ENCODE results near the gene PTPRM. TPM values are rescaled to one million over a fixed set of nuclear protein-coding genes. Genes with fewer than 3 reads are reported as not detected.

The PTPRM gene
- total RNA-seq, 1 donor from 2014 or later = 10.7 TPM

- H3K9me3 Mint-ChIP-seq = peaks cover 24% of the 10 kb centered on the region
- H3K27me3 Mint-ChIP-seq (ENCODE audit: insufficient read depth) = no peaks in the 10 kb centered on the region
- no peaks in the 10 kb centered on the region for H3K4me1 Mint-ChIP-seq (ENCODE audit: low read depth)
- no peak overlapping the region for H3K27ac Mint-ChIP-seq
- intact Hi-C loops (cut with micrococcal nuclease) = no loop called here
- no peaks in the 10 kb centered on the region for H3K36me3 Mint-ChIP-seq (ENCODE audit: low read depth)
- H3K4me3 Mint-ChIP-seq = no peak overlapping the region
- DNase-seq (ENCODE audit: low spot score) = no peak
Observed at GRCh38 chr18:7813131-7813530, 246.0 kb downstream of the PTPRM start.

- H3K9me3 Mint-ChIP-seq = peaks cover 24% of the 10 kb centered on the region
- H3K36me3 Mint-ChIP-seq (ENCODE audit: low read depth) = no peaks in the 10 kb centered on the region
- H3K4me1 Mint-ChIP-seq (ENCODE audit: low read depth) = no peaks in the 10 kb centered on the region
- no peaks in the 10 kb centered on the region for H3K27me3 Mint-ChIP-seq (ENCODE audit: insufficient read depth)
- H3K4me3 Mint-ChIP-seq = no peak overlapping the region
- intact Hi-C loops (cut with micrococcal nuclease) = no loop called here
- no peak overlapping the region for H3K27ac Mint-ChIP-seq
- no peak for DNase-seq (ENCODE audit: low spot score)
Observed at GRCh38 chr18:7814754-7815315, 247.7 kb downstream of the PTPRM start.

GRCh38 chr18:7815787-7816186, 248.7 kb downstream of the PTPRM start:
- Mint-ChIP-seq H3K4me1 (ENCODE audit: low read depth) (no peaks in the 10 kb centered on the region), H3K27me3 (ENCODE audit: insufficient read depth) (no peaks in the 10 kb centered on the region), H3K36me3 (ENCODE audit: low read depth) (no peaks in the 10 kb centered on the region), H3K27ac (no peak overlapping the region), H3K4me3 (no peak overlapping the region), H3K9me3 (peaks cover 24% of the 10 kb centered on the region)
- intact Hi-C loops (cut with micrococcal nuclease) = no loop called here
- no peak for DNase-seq (ENCODE audit: low spot score)

- no peaks in the 10 kb centered on the region for H3K4me1 Mint-ChIP-seq (ENCODE audit: low read depth)
- no peaks in the 10 kb centered on the region for H3K36me3 Mint-ChIP-seq (ENCODE audit: low read depth)
- no peak overlapping the region for H3K4me3 Mint-ChIP-seq
- no peak for DNase-seq (ENCODE audit: low spot score)
- peaks cover 24% of the 10 kb centered on the region for H3K9me3 Mint-ChIP-seq
- no peaks in the 10 kb centered on the region for H3K27me3 Mint-ChIP-seq (ENCODE audit: insufficient read depth)
- H3K27ac Mint-ChIP-seq = no peak overlapping the region
- intact Hi-C loops (cut with micrococcal nuclease) = no loop called here
Observed at GRCh38 chr18:7817575-7818230, 250.6 kb downstream of the PTPRM start.

GRCh38 chr18:7821784-7822183, 254.7 kb downstream of the PTPRM start:
- Mint-ChIP-seq H3K27me3 (ENCODE audit: insufficient read depth) (no peaks in the 10 kb centered on the region), H3K4me1 (ENCODE audit: low read depth) (no peaks in the 10 kb centered on the region), H3K36me3 (ENCODE audit: low read depth) (no peaks in the 10 kb centered on the region), H3K4me3 (no peak overlapping the region), H3K27ac (no peak overlapping the region), H3K9me3 (peaks cover 4% of the 10 kb centered on the region)
- intact Hi-C loops (cut with micrococcal nuclease) = loop anchor here (10.0 kb wide), 1 partner anchor 63 kb away; no protein-coding TSS in a partner anchor
- DNase-seq (ENCODE audit: low spot score) = no peak

- intact Hi-C loops (cut with micrococcal nuclease) = loop anchor here (10.0 kb wide), 1 partner anchor 62 kb away; no protein-coding TSS in a partner anchor
- H3K9me3 Mint-ChIP-seq = no peaks in the 10 kb centered on the region
- H3K4me3 Mint-ChIP-seq = no peak overlapping the region
- DNase-seq (ENCODE audit: low spot score) = no peak
- no peaks in the 10 kb centered on the region for H3K36me3 Mint-ChIP-seq (ENCODE audit: low read depth)
- H3K27me3 Mint-ChIP-seq (ENCODE audit: insufficient read depth) = no peaks in the 10 kb centered on the region
- no peaks in the 10 kb centered on the region for H3K4me1 Mint-ChIP-seq (ENCODE audit: low read depth)
- no peak overlapping the region for H3K27ac Mint-ChIP-seq
Observed at GRCh38 chr18:7822435-7823331, 255.6 kb downstream of the PTPRM start.

GRCh38 chr18:7824970-7825369, 257.9 kb downstream of the PTPRM start:
- Mint-ChIP-seq H3K4me3 (no peak overlapping the region), H3K4me1 (ENCODE audit: low read depth) (no peaks in the 10 kb centered on the region), H3K36me3 (ENCODE audit: low read depth) (no peaks in the 10 kb centered on the region), H3K9me3 (no peaks in the 10 kb centered on the region), H3K27ac (no peak overlapping the region), H3K27me3 (ENCODE audit: insufficient read depth) (no peaks in the 10 kb centered on the region)
- DNase-seq (ENCODE audit: low spot score) = no peak
- intact Hi-C loops (cut with micrococcal nuclease) = loop anchor here (10.0 kb wide), 1 partner anchor 60 kb away; no protein-coding TSS in a partner anchor

- no peaks in the 10 kb centered on the region for H3K27me3 Mint-ChIP-seq (ENCODE audit: insufficient read depth)
- H3K9me3 Mint-ChIP-seq = peaks cover 3% of the 10 kb centered on the region
- no peaks in the 10 kb centered on the region for H3K36me3 Mint-ChIP-seq (ENCODE audit: low read depth)
- intact Hi-C loops (cut with micrococcal nuclease) = no loop called here
- H3K27ac Mint-ChIP-seq = no peak overlapping the region
- no peak overlapping the region for H3K4me3 Mint-ChIP-seq
- no peaks in the 10 kb centered on the region for H3K4me1 Mint-ChIP-seq (ENCODE audit: low read depth)
- no peak for DNase-seq (ENCODE audit: low spot score)
Observed at GRCh38 chr18:7830468-7830867, 263.4 kb downstream of the PTPRM start.

- intact Hi-C loops (cut with micrococcal nuclease) = no loop called here
- DNase-seq (ENCODE audit: low spot score) = no peak
- no peak overlapping the region for H3K27ac Mint-ChIP-seq
Observed at GRCh38 chr18:7839548-7839947, 272.4 kb downstream of the PTPRM start.

GRCh38 chr18:7840411-7840810, 273.3 kb downstream of the PTPRM start:
- Mint-ChIP-seq H3K36me3 (ENCODE audit: low read depth) (no peaks in the 10 kb centered on the region), H3K9me3 (peaks cover 19% of the 10 kb centered on the region), H3K4me1 (ENCODE audit: low read depth) (no peaks in the 10 kb centered on the region), H3K4me3 (no peak overlapping the region), H3K27ac (no peak overlapping the region), H3K27me3 (ENCODE audit: insufficient read depth) (no peaks in the 10 kb centered on the region)
- intact Hi-C loops (cut with micrococcal nuclease) = no loop called here
- no peak for DNase-seq (ENCODE audit: low spot score)

More at GRCh38 chr18:7839548-7839947, 272.4 kb downstream of the PTPRM start:
- Mint-ChIP-seq H3K27me3 (ENCODE audit: insufficient read depth) (no peaks in the 10 kb centered on the region), H3K4me1 (ENCODE audit: low read depth) (no peaks in the 10 kb centered on the region), H3K36me3 (ENCODE audit: low read depth) (no peaks in the 10 kb centered on the region), H3K9me3 (peaks cover 17% of the 10 kb centered on the region), H3K4me3 (no peak overlapping the region)

- Mint-ChIP-seq H3K9me3 (peaks cover 14% of the 10 kb centered on the region), H3K36me3 (ENCODE audit: low read depth) (no peaks in the 10 kb centered on the region), H3K4me1 (ENCODE audit: low read depth) (no peaks in the 10 kb centered on the region), H3K27ac (no peak overlapping the region), H3K4me3 (no peak overlapping the region), H3K27me3 (ENCODE audit: insufficient read depth) (no peaks in the 10 kb centered on the region)
- DNase-seq (ENCODE audit: low spot score) = no peak
- intact Hi-C loops (cut with micrococcal nuclease) = no loop called here
Observed at GRCh38 chr18:7844017-7844416, 276.9 kb downstream of the PTPRM start.

GRCh38 chr18:7844418-7844817, 277.3 kb downstream of the PTPRM start:
- H3K27ac Mint-ChIP-seq = no peak overlapping the region
- H3K9me3 Mint-ChIP-seq = peaks cover 14% of the 10 kb centered on the region
- H3K4me3 Mint-ChIP-seq = no peak overlapping the region
- DNase-seq (ENCODE audit: low spot score) = no peak
- no peaks in the 10 kb centered on the region for H3K36me3 Mint-ChIP-seq (ENCODE audit: low read depth)
- H3K27me3 Mint-ChIP-seq (ENCODE audit: insufficient read depth) = no peaks in the 10 kb centered on the region
- no peaks in the 10 kb centered on the region for H3K4me1 Mint-ChIP-seq (ENCODE audit: low read depth)
- intact Hi-C loops (cut with micrococcal nuclease) = no loop called here

- Mint-ChIP-seq H3K27me3 (ENCODE audit: insufficient read depth) (no peaks in the 10 kb centered on the region), H3K9me3 (peaks cover 14% of the 10 kb centered on the region), H3K4me3 (no peak overlapping the region), H3K4me1 (ENCODE audit: low read depth) (no peaks in the 10 kb centered on the region), H3K36me3 (ENCODE audit: low read depth) (no peaks in the 10 kb centered on the region), H3K27ac (no peak overlapping the region)
- intact Hi-C loops (cut with micrococcal nuclease) = no loop called here
- no peak for DNase-seq (ENCODE audit: low spot score)
Observed at GRCh38 chr18:7846335-7846734, 279.2 kb downstream of the PTPRM start.

Data from activated T-helper 1 cell treated with anti-CD3 and anti-CD28 coated beads, Interleukin-12 subunit alpha, Interleukin-12 subunit beta, Interleukin-2, Interleukin-4 antibody, amounts not matched to agents 30 ng/mL and 10 ng/mL and 1 ng/mL, durations not matched to agents 14 hours and 24 hours and 36 hours (primary cell).